ENCODE results near the gene VPS8. TPM values are rescaled to one million over a fixed set of nuclear protein-coding genes. Genes with fewer than 3 reads are reported as not detected.

Gene VPS8
- total and polyA plus RNA-seq, 4 experiments from 2014 or later, result 23.0 to 85.9 (median 60.2) TPM

DNA sequence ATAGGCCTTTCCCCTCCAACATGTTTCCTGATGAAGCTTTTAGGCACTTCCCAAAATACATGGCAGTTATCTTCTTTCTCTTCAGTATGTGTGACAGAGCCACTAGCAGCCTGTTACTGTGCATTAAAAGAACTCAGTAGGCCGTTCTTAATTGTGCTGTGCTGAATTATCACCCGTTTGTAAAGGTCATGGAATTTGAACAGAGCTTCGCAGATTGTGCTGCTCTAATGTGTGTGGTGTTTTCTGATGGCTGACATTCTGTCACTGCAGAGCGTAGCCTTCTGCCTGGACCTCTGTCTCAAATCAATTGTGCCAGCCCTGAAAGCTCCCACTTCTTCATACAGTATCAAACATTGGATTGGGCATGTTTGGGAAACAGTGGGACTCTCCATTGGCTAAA is 229.6 kb downstream of the VPS8 start:
- peaks cover 67 to 85% of the 10 kb centered on the region in 2 donors for H3K36me3 Mint-ChIP-seq
- intact Hi-C loops (cut with micrococcal nuclease), result no loop called here
- Histone ChIP-seq H3K4me1 (ENCODE audit: insufficient read depth, low read length) (no peaks in the 10 kb centered on the region), H3K36me3 (ENCODE audit: insufficient read depth, low read length) (no peaks in the 10 kb centered on the region), H3K4me3 (ENCODE audit: low read length in 2 of 2) (no peak overlapping the region), H3K27me3 (ENCODE audit: insufficient read depth, low read length) (no peaks in the 10 kb centered on the region), H3K9me3 (ENCODE audit: control insufficient read depth in 1 of 2, low read length in 2 of 2) (no peaks in the 10 kb centered on the region), H3K27ac (ENCODE audit: low read depth, low read length) (no peak overlapping the region)
- ChIA-PET POLR2A (ENCODE audit: partially characterized antibody) (no interaction called here), CTCF (ENCODE audit: partially characterized antibody) (no interaction called here)
- H3K4me3 Mint-ChIP-seq, result no peak overlapping the region
- no peak for DNase-seq
- no peaks in the 10 kb centered on the region for H3K27me3 Mint-ChIP-seq
- H3K27ac Mint-ChIP-seq, result no peak overlapping the region
- H3K4me1 Mint-ChIP-seq, result peaks cover 0 to 1% (median under 1%) of the 10 kb centered on the region in 4 donors
- peaks cover 0 to 18% (median 10%) of the 10 kb centered on the region in 8 donors for H3K9me3 Mint-ChIP-seq

DNA sequence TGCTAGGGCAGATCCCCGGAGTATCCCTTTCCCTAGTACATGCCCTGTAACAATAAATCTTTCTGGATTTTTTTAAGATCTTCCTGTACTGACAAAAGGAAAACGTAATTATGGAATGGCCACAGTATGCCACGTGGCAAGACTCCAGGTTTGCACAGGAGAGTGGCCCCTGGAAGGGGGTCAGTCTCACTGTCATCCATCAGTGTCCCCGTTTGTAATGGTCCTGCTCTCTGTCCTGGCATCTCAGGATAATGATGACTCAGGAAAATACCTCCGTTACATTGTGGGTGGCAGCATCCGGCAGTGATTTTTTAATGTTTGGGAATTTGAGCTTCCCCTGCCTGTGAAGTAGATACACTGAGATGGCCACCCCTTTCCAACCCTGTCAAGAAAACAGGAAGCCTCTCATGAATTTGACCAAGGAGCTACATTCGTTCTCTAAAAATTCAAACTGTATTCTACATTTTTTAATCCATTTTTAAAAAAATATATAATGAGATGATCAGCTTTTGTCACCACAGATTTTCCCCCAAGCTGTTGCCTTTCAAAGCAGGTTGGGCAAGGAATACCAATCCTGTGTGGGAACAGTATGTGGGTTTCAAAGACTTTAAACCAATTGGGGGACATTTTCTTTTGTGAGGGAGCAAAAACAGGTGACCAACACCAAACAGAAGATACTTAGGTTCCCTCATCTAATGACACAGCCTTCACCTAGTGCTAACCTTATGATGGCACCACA is 230.5 kb downstream of the VPS8 start:
- Mint-ChIP-seq H3K4me3 (no peak overlapping the region), H3K9me3 (peaks cover 0 to 12% (median 7%) of the 10 kb centered on the region in 8 donors), H3K36me3 (peaks cover 70 to 88% of the 10 kb centered on the region in 2 donors), H3K27ac (no peak overlapping the region), H3K27me3 (no peaks in the 10 kb centered on the region), H3K4me1 (peaks cover 0 to 1% (median under 1%) of the 10 kb centered on the region in 4 donors)
- Histone ChIP-seq H3K27me3 (ENCODE audit: insufficient read depth, low read length) (no peaks in the 10 kb centered on the region), H3K27ac (ENCODE audit: low read depth, low read length) (no peak overlapping the region), H3K36me3 (ENCODE audit: insufficient read depth, low read length) (peaks cover 6% of the 10 kb centered on the region), H3K9me3 (ENCODE audit: control insufficient read depth in 1 of 2, low read length in 2 of 2) (no peaks in the 10 kb centered on the region), H3K4me1 (ENCODE audit: insufficient read depth, low read length) (no peaks in the 10 kb centered on the region), H3K4me3 (ENCODE audit: low read length in 2 of 2) (no peak overlapping the region)
- CTCF ChIA-PET (ENCODE audit: partially characterized antibody), result interaction anchor here (0.7 kb wide), 1 partner anchor 17 kb away, joined by 3 read pairs; no protein-coding TSS in a partner anchor
- no peak for DNase-seq
- intact Hi-C loops (cut with micrococcal nuclease), result no loop called here
- POLR2A ChIA-PET (ENCODE audit: partially characterized antibody), result no interaction called here

DNA sequence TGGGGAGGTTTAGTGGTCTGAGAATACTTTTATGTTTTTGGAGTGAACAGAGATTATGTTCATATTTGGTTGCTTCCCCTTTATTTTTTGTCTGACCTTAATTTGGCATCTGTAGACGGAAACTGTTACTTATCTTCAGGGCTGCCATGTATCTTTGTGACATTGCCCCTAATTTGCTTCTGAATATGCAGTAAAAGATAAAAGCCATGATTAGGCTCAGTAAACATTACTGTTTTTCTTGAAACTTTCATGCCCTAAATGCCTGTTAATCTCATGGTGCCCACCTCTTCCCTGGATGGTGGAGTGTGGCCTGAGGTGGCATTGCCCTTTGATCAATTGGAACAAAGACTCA is 234.2 kb downstream of the VPS8 start:
- Mint-ChIP-seq H3K4me3 (no peak overlapping the region), H3K27ac (no peak overlapping the region), H3K9me3 (peaks cover 0 to 14% (median 6%) of the 10 kb centered on the region in 8 donors), H3K36me3 (peaks cover 85 to 92% of the 10 kb centered on the region in 2 donors), H3K27me3 (no peaks in the 10 kb centered on the region), H3K4me1 (no peaks in the 10 kb centered on the region)
- ChIA-PET CTCF (ENCODE audit: partially characterized antibody) (no interaction called here), POLR2A (ENCODE audit: partially characterized antibody) (no interaction called here)
- Histone ChIP-seq H3K36me3 (ENCODE audit: insufficient read depth, low read length) (peaks cover 41% of the 10 kb centered on the region), H3K4me3 (ENCODE audit: low read length in 2 of 2) (no peak overlapping the region), H3K27me3 (ENCODE audit: insufficient read depth, low read length) (no peaks in the 10 kb centered on the region), H3K27ac (ENCODE audit: low read depth, low read length) (no peak overlapping the region), H3K4me1 (ENCODE audit: insufficient read depth, low read length) (no peaks in the 10 kb centered on the region), H3K9me3 (ENCODE audit: control insufficient read depth in 1 of 2, low read length in 2 of 2) (no peaks in the 10 kb centered on the region)
- intact Hi-C loops (cut with micrococcal nuclease), result no loop called here
- no peak for DNase-seq

GRCh38 chr3:185046603-185047002 is 234.6 kb downstream of the VPS8 start:
- no peaks in the 10 kb centered on the region for H3K9me3 ChIP-seq (ENCODE audit: control insufficient read depth in 1 of 2, low read length in 2 of 2)
- intact Hi-C loops (cut with micrococcal nuclease), result no loop called here
- no peaks in the 10 kb centered on the region for H3K4me1 ChIP-seq (ENCODE audit: insufficient read depth, low read length)
- H3K27ac Mint-ChIP-seq, result no peak overlapping the region
- no peak for DNase-seq
- H3K27me3 ChIP-seq (ENCODE audit: insufficient read depth, low read length), result no peaks in the 10 kb centered on the region
- H3K9me3 Mint-ChIP-seq, result peaks cover 0 to 18% (median 6%) of the 10 kb centered on the region in 8 donors
- no peaks in the 10 kb centered on the region for H3K4me1 Mint-ChIP-seq
- CTCF ChIA-PET (ENCODE audit: partially characterized antibody), result no interaction called here
- POLR2A ChIA-PET (ENCODE audit: partially characterized antibody), result no interaction called here
- peaks cover 45% of the 10 kb centered on the region for H3K36me3 ChIP-seq (ENCODE audit: insufficient read depth, low read length)
- no peak overlapping the region for H3K4me3 ChIP-seq (ENCODE audit: low read length in 2 of 2)
- H3K27me3 Mint-ChIP-seq, result no peaks in the 10 kb centered on the region
- H3K36me3 Mint-ChIP-seq, result peaks cover 87 to 93% of the 10 kb centered on the region in 2 donors
- H3K27ac ChIP-seq (ENCODE audit: low read depth, low read length), result no peak overlapping the region
- H3K4me3 Mint-ChIP-seq, result no peak overlapping the region

- Histone ChIP-seq H3K27me3 (ENCODE audit: insufficient read depth, low read length) (no peaks in the 10 kb centered on the region), H3K4me1 (ENCODE audit: insufficient read depth, low read length) (no peaks in the 10 kb centered on the region), H3K27ac (ENCODE audit: low read depth, low read length) (no peak overlapping the region), H3K9me3 (ENCODE audit: control insufficient read depth in 1 of 2, low read length in 2 of 2) (no peaks in the 10 kb centered on the region), H3K4me3 (ENCODE audit: low read length in 2 of 2) (no peak overlapping the region), H3K36me3 (ENCODE audit: insufficient read depth, low read length) (peaks cover 56% of the 10 kb centered on the region)
- POLR2A ChIA-PET (ENCODE audit: partially characterized antibody), result no interaction called here
- Mint-ChIP-seq H3K36me3 (peaks cover 95 to 98% of the 10 kb centered on the region in 2 donors), H3K27ac (no peak overlapping the region), H3K4me1 (no peaks in the 10 kb centered on the region), H3K4me3 (no peak overlapping the region), H3K27me3 (no peaks in the 10 kb centered on the region), H3K9me3 (peaks cover 0 to 50% (median 30%) of the 10 kb centered on the region in 8 donors)
- intact Hi-C loops (cut with micrococcal nuclease), result no loop called here
- no peak for DNase-seq
- CTCF ChIA-PET (ENCODE audit: partially characterized antibody), result no interaction called here
Measured at GRCh38 chr3:185049710-185050109, 237.7 kb downstream of the VPS8 start.

GRCh38 chr3:185051801-185052200 is 239.8 kb downstream of the VPS8 start:
- Mint-ChIP-seq H3K36me3 (peaks cover 86 to 90% of the 10 kb centered on the region in 2 donors), H3K4me3 (no peak overlapping the region), H3K4me1 (no peaks in the 10 kb centered on the region), H3K27ac (no peak overlapping the region), H3K9me3 (peaks cover 0 to 67% (median 47%) of the 10 kb centered on the region in 8 donors), H3K27me3 (no peaks in the 10 kb centered on the region)
- Histone ChIP-seq H3K4me3 (ENCODE audit: low read length in 2 of 2) (no peak overlapping the region), H3K27me3 (ENCODE audit: insufficient read depth, low read length) (no peaks in the 10 kb centered on the region), H3K36me3 (ENCODE audit: insufficient read depth, low read length) (peaks cover 56% of the 10 kb centered on the region), H3K4me1 (ENCODE audit: insufficient read depth, low read length) (no peaks in the 10 kb centered on the region), H3K9me3 (ENCODE audit: control insufficient read depth in 1 of 2, low read length in 2 of 2) (no peaks in the 10 kb centered on the region), H3K27ac (ENCODE audit: low read depth, low read length) (no peak overlapping the region)
- ChIA-PET POLR2A (ENCODE audit: partially characterized antibody) (no interaction called here), CTCF (ENCODE audit: partially characterized antibody) (no interaction called here)
- intact Hi-C loops (cut with micrococcal nuclease), result no loop called here
- DNase-seq, result no peak

GRCh38 chr3:185052631-185053030 is 240.7 kb downstream of the VPS8 start:
- Histone ChIP-seq H3K36me3 (ENCODE audit: insufficient read depth, low read length) (peaks cover 49% of the 10 kb centered on the region), H3K4me3 (ENCODE audit: low read length in 2 of 2) (no peak overlapping the region), H3K9me3 (ENCODE audit: control insufficient read depth in 1 of 2, low read length in 2 of 2) (peaks cover 0 to 4% of the 10 kb centered on the region in 2 donors), H3K27ac (ENCODE audit: low read depth, low read length) (no peak overlapping the region), H3K4me1 (ENCODE audit: insufficient read depth, low read length) (no peaks in the 10 kb centered on the region), H3K27me3 (ENCODE audit: insufficient read depth, low read length) (no peaks in the 10 kb centered on the region)
- intact Hi-C loops (cut with micrococcal nuclease), result no loop called here
- no peaks in the 10 kb centered on the region for H3K4me1 Mint-ChIP-seq
- CTCF ChIA-PET (ENCODE audit: partially characterized antibody), result no interaction called here
- H3K36me3 Mint-ChIP-seq, result peaks cover 82% of the 10 kb centered on the region in 2 donors
- peaks cover 0 to 75% (median 55%) of the 10 kb centered on the region in 8 donors for H3K9me3 Mint-ChIP-seq
- DNase-seq, result no peak
- H3K4me3 Mint-ChIP-seq, result no peak overlapping the region
- POLR2A ChIA-PET (ENCODE audit: partially characterized antibody), result no interaction called here
- no peaks in the 10 kb centered on the region for H3K27me3 Mint-ChIP-seq
- H3K27ac Mint-ChIP-seq, result no peak overlapping the region
